OCI-LY7 (cell line): ENCODE data around the gene GSDME.

Experiments
- EZH2phosphoT487 ChIP-seq: fragments of 200-600 bp; sonication (generic); IDR thresholded peaks from 2 replicates; pipeline ENCODE4 v1.6.1; 2018; ENCODE audit warnings: low read depth, borderline replicate concordance, mild to moderate bottlenecking, mixed run types, antibody characterized with exemption, low read length, moderate library complexity, mixed read lengths
- TF ChIP-seq, protein P1 (sequence below): fragments of 200-600 bp; sonication (generic); conservative IDR thresholded peaks from 2 replicates; pipeline ENCODE4 v1.5.1; 2014; ENCODE audit warnings: mild to moderate bottlenecking, antibody characterized with exemption, low read length, moderate library complexity, mixed read lengths

DNA sequence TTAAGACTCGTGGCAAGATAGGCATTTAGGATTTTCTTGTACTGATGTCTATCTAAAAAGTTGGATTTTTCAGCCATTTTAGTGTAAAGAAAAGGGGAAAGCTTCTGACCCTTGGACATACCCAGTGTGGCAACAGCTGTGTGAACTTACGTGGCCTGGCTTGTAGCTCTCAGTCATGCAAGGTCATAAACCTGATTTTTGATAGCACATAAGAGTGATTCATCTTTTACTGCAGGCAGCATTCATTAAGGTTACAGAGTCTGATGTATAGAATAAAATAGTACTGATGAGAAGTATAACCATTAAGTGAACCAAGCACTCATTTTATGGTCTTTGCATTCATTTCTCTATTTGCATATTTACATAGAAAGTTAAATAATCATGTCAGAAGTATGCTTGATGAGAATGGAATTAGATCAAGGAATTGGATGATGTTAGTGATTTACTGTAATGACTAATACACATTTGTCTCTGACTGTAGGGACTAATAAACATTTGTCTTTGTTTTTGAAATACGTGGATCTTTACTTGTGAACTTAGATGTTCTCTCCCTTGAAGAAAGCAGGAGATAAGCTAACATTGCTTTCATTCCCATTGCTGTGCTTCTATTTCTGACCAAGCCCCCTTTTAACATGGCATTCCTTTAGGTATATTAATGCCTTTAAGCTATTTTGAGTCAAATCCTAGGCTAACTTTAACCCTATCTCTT, 88.2 kb downstream of the GSDME start:
- no peak for TF ChIP-seq EZH2phosphoT487
- TF ChIP-seq, protein P1, sequence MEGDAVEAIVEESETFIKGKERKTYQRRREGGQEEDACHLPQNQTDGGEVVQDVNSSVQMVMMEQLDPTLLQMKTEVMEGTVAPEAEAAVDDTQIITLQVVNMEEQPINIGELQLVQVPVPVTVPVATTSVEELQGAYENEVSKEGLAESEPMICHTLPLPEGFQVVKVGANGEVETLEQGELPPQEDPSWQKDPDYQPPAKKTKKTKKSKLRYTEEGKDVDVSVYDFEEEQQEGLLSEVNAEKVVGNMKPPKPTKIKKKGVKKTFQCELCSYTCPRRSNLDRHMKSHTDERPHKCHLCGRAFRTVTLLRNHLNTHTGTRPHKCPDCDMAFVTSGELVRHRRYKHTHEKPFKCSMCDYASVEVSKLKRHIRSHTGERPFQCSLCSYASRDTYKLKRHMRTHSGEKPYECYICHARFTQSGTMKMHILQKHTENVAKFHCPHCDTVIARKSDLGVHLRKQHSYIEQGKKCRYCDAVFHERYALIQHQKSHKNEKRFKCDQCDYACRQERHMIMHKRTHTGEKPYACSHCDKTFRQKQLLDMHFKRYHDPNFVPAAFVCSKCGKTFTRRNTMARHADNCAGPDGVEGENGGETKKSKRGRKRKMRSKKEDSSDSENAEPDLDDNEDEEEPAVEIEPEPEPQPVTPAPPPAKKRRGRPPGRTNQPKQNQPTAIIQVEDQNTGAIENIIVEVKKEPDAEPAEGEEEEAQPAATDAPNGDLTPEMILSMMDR, result no peak
